Embryonic facial prominence (tissue), 1 donor: ENCODE measurements around the gene RAB43.
"Not testable (repeated sequence)": the region's sequence is repeated elsewhere in the genome, so short reads cannot be mapped to it uniquely, and the experiment has no call there.

Experiments used
- DNase-seq: peaks from one replicate; pipeline ENCODE4 v3.0.0-alpha.2; 2016; ENCODE audit errors: extremely low spot score

The RAB43 gene

GRCh38 chr3:129095285-129095684 is 26.3 kb downstream of the RAB43 start:
- DNase-seq, result no peak

- not testable (repeated sequence) for DNase-seq
Measured at GRCh38 chr3:129088312-129088711, 33.3 kb downstream of the RAB43 start.

DNA sequence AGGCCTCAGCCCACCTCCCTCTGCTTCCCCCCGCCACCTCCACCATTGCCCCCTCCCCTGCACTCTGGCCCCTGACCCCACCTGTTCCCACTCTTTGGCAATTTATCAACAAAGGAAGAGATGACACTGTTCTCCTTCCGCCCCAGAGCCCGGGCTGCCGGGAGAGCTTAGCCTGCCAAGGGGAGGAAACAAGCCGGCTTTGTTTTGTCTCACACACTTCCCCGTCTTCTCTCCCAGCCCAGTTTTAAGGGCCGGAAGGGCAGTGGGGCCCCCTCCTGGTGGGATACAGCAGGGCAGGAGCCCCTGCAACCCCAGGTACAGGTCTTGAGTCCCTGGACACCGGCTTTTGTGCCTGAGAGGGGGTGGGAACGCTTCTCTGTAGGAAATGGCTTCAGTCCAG is 33.7 kb downstream of the RAB43 start:
- not testable (repeated sequence) for DNase-seq

DNA sequence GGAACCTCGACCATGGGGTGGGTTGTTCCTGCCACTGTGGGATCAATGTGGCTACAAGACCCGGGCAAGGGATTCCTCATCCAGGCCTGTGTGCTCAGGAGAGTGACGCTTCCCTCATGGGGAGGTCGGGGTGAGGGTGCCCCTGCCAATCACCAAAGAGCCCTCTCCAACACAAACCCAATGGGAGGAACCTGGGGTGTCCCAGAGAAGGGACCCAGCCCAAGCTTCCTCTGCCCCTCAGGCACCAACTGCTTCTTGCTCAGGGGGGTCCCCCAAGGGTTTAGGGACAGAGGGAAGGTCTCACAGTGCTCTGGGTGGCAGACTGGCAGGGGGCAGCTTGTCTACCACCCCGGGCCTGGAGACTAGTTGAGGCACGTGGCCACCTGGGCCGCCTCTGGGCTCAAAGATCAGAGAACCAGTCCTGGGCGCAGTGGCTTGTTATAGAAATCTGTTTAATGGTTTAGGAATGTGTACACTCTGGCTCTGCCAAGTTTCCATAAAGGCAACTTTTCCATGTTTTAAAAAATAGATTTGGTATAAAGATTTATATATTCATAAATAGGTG is 34.4 kb downstream of the RAB43 start:
- DNase-seq, result no peak

DNA sequence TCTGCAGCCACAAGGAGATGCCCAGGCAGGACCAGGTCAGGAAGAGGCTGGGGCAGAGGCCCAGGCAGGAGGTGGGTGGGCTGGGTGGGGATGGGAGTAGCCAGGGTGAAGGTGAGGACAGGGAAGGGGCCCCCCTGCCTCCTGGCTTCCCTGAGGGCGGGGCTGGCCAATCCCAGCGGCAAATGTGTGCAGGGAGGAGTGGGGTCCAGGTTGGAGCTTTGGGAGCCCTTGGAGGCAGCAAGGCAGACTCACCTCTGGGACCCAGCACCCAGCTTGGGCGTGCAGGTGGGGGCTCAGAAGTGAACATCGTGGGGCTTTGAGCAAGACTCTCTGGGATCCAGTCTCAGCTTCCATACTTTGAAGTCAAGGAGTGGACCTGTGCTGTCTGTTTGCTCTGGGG is 35.8 kb downstream of the RAB43 start:
- no peak for DNase-seq

DNA sequence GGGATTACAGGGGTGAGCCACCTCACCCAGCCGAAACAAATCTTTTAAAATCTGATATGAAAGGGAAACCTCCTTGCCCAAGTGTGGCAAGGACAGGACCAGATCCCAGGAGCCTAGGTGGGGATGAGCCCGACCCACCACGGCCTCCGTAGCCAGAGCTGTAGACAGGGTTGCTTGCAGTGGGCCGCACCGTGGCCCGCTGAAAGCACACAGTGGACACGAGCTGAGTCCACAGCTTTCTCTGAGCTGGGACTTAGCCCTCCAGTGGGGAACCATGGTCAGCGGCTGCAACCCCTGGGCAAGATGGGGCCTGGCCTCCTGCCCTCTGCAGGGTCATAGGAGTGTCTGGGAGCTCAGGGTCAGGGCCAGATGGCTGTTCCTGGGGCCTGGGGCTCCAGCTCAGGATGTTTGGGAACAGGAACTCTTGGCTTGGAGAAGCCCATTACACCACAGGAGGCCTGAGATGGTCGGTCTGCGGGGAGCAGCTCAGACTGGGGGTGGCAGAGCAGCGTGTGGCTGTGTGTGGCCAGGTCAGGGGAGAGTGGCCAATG is 36.4 kb downstream of the RAB43 start:
- no peak for DNase-seq

DNA sequence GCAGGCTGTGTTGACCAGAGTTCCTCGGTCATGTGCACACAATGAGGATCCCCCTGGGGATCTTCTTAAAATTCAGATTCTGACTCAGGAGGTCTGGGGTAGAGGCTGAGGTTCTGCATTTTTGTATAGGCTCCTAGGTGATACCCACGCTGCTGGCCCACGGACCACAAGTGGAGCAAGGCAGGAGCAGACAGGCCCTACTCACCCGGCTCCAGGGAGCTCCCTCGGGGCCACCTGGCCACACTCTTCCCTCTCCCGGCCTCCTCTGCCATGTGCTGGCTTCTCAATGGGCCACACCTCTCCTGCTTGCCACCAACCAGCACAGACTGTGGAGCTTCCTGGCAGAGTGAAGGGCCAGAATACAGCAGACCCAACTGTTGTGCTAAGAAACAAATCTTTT is 37.1 kb downstream of the RAB43 start:
- DNase-seq, result no peak

- DNase-seq, result no peak
Measured at GRCh38 chr3:129082026-129082425, 39.6 kb downstream of the RAB43 start.

DNA sequence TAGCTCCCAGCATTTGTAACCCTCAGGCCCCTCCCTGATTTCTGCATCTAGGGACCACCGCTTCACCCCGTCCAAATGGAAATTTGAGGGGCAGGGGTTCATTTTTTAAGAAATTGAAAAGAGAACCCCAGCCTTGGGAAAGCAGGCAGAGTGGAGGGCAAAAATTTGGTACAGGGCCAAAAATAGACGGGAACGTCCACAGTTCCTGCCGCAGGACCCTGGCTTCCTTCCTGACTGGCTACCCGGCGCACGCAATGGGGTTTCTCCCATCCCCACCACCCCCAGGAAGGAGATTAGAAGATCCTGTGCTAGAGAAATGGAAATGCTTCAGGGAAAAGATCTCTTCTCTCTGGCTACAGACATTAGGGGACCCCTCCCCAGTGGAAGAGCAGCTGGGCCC is 40.1 kb downstream of the RAB43 start:
- no peak for DNase-seq

GRCh38 chr3:129078510-129078909 is 43.1 kb downstream of the RAB43 start:
- no peak for DNase-seq

GRCh38 chr3:129077222-129077621 is 44.4 kb downstream of the RAB43 start:
- no peak for DNase-seq

- DNase-seq, result no peak
Measured at GRCh38 chr3:129070086-129070885, 51.3 kb downstream of the RAB43 start.

GRCh38 chr3:129069313-129070085 is 52.1 kb downstream of the RAB43 start:
- not testable (repeated sequence) for DNase-seq

- DNase-seq, result no peak
Measured at GRCh38 chr3:129068291-129068886, 53.2 kb downstream of the RAB43 start.

DNA sequence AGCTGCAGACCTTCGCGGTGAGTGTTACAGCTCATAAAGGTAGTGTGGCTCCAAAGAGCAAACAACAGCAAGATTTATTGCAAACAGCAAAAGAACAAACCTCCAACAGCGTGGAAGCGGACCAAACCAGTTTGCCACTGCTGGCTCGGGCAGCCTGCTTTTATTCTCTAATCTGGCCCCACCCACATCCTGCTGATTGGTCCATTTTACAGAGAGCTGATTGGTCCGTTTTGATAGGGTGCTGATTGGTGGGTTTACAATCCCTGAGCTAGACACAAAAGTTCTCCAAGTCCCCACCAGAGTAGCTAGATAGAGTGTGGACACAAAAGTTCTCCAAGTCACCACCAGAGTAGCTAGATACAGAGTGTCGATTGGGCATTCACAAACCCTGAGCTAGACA is 53.9 kb downstream of the RAB43 start:
- not testable (repeated sequence) for DNase-seq

DNA sequence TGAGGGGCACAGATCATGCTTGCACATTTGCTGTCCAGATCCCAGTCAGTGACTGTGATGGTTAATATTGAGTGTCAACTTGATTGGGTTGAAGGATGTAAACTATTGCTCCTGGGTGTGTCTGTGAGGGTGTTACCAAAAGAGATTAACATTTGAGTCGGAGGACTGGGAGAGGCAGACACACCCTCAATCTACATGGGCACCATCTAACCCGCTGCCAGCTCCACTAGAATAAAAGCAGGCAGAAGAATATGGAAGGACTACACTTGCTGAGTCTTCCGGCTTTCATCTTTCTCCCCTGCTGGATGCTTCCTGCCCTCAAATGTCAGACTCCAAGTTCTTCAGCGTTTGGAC is 55.9 kb downstream of the RAB43 start:
- DNase-seq, result no peak

DNA sequence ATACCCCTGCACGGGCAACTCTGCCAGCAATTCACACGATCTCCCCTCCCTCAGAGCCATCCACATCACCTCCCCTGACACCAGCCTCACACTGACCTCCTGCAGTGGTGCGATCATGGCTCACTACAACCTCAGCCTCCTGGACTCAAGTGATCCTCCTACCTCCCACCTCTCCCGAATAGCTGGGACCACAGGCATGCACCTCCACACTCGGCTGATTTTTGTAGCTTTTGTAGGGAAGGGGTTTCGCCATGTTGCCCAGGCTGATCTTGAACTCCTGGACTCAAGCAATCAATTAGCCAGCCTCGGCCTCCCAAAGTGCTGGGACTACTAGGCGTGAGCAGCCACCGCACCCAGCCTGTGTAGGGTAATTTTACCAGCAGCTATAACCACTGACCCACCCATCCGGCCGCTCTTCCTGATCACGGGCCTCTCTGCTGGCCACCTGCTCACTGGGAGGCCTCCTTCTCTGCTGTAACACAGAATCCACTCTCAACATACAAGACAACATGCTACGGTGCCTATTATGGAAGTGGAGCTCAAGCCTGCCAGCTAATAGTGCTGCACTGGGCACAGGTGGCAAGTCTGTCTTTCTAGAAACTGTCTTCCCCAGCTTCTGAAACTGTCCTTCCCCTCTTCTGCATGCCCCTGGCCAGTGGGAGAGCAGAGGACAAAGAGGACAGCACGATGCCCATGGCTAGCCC is 56.4 kb downstream of the RAB43 start:
- no peak for DNase-seq

DNA sequence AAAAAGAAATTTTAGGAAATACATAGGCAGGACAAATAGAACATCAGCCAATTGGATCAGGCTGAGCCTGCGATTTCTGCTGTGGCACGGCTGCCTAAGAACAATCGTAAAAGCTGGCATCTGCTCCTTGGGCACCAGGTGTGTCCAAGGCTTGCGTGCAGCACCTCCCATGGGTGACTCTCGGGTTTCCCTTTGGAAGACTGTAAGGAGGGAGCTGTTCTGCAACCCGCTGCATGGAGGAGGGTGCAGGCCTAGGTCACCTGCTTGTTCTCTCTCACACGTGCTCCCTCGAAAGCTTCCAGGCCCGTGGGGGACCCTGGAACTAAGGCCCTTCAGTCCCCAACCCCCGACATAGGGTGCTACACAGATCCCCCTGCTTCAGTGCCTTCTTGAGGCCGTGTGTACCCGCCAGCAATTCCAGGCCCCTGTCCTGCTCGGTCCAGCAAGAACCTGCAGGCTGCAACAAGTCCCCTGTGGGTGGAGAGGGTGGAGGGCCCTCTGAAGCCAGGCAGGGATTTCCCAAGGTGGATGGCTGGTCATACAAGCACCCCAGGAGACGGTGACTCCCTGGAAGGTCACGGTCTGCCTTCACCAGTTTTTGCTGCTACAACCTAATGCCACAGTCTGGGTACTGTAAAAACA is 57.6 kb downstream of the RAB43 start:
- no peak for DNase-seq

DNA sequence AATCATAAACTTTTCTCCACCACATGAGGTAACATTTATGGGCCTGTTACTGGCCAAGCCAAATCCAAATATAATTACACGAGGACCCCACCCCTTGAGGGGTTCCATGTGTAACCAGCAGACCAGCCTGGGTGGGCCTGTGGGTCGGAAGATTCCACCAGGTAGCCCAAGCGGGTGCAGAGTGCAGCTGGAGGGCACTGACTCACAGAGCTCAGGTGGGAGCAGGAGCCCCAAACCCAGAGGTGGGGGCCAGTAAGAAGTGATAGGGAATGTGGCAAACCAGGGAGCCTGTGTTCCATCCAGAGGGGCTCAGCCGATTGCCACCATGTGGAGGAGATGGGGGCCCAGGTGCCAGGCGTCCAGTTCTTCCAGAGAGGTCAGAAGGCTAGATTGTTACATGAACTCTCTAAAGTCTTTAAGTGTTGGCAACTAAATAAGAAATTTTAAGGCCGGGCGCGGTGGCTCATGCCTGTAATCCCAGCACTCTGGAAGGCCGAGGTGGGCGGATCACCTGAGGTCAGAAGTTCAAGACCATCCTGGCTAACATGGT is 58.4 kb downstream of the RAB43 start:
- DNase-seq, result no peak

DNA sequence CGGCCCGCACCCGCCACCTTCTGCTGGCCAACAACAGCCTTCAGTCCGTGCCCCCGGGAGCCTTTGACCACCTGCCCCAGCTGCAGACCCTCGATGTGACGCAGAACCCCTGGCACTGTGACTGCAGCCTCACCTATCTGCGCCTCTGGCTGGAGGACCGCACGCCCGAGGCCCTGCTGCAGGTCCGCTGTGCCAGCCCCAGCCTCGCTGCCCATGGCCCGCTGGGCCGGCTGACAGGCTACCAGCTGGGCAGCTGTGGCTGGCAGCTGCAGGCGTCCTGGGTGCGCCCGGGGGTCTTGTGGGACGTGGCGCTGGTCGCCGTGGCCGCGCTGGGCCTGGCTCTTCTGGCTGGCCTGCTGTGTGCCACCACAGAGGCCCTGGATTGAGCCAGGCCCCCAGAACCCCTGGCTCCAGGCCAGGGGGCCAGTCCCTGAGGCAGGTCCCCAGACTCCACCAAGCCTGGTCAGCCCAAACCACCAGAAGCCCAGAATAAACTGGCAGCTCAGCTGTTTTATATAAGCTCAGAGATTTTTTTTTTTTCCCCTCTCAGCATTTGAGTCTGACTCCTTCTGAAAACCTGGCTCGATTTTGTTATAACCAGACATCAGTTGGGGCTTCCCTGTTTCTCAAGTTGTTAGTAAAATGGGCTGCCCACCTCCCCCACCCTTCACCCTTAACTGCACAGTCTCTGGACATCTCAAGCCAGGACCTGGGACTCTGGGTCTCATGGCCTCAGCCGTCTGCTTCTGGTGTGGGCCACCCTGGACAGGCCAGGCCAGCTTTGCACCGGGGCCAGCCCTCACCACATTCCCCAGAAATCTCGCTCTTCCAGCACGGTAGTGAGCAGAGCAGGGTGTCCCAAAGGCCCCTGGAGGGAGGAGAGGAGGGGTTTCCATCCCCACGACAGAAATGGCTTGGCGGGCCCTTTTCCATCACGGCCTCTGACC is 59.4 kb downstream of the RAB43 start:
- DNase-seq, result no peak
